Measurements from ENCODE around the gene HEXIM2.

GRCh38 chr17:45112559-45113423, 48.9 kb upstream of the HEXIM2 start:
- no peak for TF ChIP-seq CTCF (IDR thresholded peaks at IDR 0.05)
- TF ChIP-seq POLR2AphosphoS5 (IDR thresholded peaks at IDR 0.05; ENCODE audit: low read depth, low read length) = no peak
- TF ChIP-seq, protein P1, sequence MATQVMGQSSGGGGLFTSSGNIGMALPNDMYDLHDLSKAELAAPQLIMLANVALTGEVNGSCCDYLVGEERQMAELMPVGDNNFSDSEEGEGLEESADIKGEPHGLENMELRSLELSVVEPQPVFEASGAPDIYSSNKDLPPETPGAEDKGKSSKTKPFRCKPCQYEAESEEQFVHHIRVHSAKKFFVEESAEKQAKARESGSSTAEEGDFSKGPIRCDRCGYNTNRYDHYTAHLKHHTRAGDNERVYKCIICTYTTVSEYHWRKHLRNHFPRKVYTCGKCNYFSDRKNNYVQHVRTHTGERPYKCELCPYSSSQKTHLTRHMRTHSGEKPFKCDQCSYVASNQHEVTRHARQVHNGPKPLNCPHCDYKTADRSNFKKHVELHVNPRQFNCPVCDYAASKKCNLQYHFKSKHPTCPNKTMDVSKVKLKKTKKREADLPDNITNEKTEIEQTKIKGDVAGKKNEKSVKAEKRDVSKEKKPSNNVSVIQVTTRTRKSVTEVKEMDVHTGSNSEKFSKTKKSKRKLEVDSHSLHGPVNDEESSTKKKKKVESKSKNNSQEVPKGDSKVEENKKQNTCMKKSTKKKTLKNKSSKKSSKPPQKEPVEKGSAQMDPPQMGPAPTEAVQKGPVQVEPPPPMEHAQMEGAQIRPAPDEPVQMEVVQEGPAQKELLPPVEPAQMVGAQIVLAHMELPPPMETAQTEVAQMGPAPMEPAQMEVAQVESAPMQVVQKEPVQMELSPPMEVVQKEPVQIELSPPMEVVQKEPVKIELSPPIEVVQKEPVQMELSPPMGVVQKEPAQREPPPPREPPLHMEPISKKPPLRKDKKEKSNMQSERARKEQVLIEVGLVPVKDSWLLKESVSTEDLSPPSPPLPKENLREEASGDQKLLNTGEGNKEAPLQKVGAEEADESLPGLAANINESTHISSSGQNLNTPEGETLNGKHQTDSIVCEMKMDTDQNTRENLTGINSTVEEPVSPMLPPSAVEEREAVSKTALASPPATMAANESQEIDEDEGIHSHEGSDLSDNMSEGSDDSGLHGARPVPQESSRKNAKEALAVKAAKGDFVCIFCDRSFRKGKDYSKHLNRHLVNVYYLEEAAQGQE (IDR thresholded peaks at IDR 0.05; ENCODE audit: insufficient read depth in 1 of 2, low read depth in 2 of 2, low read length in 1 of 2) = no peak
